ENCODE measurements around the gene LRP2BP.
"Not testable (repeated sequence)": the region's sequence is repeated elsewhere in the genome, so short reads cannot be mapped to it uniquely, and the experiment has no call there.

Gene LRP2BP

GRCh38 chr4:185395956-185396723, 416 bp upstream of the LRP2BP start:
- peak; percentile 91 to 95 for DNase-seq (ENCODE audit: low read depth in 2 of 2)

DNA sequence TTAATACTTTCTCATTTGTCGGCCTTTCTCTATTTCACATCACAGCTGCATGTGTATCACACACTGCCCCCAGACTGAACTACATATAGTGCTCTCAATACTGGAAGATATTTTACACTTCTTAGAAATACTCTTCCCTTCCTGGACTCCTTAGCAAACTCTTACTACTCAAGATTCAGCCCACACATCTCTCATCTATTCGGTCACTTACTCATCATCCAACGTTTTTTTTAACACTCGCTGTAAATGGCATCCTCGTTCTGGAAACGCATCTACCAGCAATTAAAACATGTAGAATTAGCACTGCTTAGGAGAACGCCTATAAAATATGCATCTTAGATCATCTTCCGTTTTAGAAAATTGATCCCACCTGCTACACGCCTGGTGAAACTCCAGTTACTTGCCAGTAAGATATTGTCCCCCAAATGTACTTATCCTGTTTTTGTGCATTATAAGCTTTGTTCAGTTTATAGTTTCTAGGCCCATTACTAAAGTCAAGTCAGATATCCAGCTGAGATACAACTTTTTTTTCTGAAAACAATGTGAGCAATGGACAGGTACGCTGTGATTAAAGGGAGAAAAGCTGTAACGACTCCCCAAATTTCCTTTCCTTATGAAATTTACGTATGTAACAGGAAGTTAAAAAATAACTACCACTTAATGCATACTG, 1.0 kb downstream of the LRP2BP start:
- DNase-seq (ENCODE audit: low read depth in 2 of 2), result no peak

GRCh38 chr4:185392156-185392555, 3.6 kb downstream of the LRP2BP start:
- no peak for DNase-seq (ENCODE audit: low read depth in 2 of 2)

GRCh38 chr4:185390941-185391340, 4.8 kb downstream of the LRP2BP start:
- no peak for DNase-seq (ENCODE audit: low read depth in 2 of 2)

- DNase-seq (ENCODE audit: low read depth in 2 of 2), result no peak
Observed at GRCh38 chr4:185387957-185388356, 7.8 kb downstream of the LRP2BP start.

GRCh38 chr4:185384930-185385331, 10.8 kb downstream of the LRP2BP start:
- no peak for DNase-seq (ENCODE audit: low read depth in 2 of 2)

DNA sequence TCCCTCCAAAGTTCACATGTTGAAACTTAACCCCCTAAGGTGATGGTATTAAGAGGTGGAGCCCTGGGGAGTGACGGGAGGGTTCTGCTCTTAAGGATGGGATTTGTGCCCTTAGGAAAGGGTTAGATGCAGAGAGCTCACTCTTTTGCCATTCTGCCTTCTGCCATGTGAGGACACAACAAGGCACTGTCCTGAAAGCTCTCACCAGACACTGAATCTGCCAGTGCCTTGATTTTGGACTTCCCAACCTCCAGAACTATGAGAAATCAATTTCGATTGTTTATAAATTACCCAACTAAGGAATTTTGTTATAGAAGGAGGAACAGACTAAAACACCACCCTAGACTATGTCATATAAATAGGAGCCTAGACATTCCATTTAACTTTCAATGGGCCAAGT, 11.7 kb downstream of the LRP2BP start:
- no peak for DNase-seq (ENCODE audit: low read depth in 2 of 2)

DNA sequence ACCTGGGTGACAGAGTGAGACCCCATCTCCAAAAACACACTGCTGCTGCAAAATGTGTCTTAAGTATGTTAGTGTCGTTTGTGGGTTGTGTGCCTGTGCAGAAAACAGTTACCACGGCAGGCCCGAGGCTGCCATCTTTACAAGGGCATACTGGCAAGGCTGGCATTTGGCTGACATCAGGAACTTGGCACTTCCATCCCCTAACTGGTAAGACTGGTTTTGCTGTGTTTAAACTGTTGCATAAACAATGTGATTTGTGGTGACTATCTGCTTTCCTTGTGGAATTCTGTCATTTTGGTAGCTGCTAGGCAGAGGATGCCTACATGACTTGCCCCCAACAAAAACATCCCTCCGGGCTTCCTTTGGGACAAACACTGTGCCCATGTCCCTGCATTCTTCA, 12.3 kb downstream of the LRP2BP start:
- no peak for DNase-seq (ENCODE audit: low read depth in 2 of 2)

GRCh38 chr4:185382754-185383153, 13.0 kb downstream of the LRP2BP start:
- no peak for DNase-seq (ENCODE audit: low read depth in 2 of 2)

DNA sequence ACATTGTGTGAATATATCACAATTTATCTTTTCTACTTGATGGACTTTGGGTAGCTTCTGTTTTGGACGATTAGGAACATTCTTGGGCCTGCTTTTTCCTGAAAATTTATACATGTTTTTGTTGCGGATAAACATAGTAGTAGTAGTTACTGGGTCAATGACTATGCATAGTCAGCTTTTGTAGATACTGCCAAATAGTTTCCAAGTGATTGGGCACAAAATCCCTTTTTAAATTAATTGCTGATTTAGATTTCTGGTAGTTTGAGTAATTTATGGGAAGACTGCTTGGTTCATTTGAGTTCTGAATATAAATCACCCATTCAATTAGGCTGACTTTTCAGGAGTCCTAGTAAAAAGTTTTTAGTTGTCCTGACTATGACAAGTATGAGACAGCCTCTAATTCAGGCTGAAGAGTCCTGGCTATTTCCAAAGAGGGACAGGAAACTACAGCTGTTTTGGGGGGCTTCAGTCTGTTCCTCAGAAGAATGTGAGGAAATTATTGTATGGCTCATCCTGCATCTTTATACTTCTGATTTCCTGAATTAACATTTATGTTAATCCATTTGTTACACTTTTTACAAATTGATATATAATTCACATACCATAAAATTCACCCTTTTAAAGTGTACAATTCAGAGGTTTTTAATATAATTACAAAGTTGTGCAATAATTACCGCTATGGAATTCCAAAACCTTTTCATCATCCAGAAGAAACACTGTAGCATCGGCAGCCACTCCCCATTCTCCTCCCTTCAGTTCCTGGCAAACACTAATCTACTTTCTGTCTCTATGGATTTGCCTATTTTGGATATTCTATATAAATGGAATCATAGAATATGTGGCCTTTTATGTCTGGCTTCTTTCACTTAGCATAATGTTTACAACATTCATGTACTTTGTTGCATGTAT, 14.2 kb downstream of the LRP2BP start:
- no peak for DNase-seq (ENCODE audit: low read depth in 2 of 2)

- no peak for DNase-seq (ENCODE audit: low read depth in 2 of 2)
Observed at GRCh38 chr4:185380320-185380719, 15.4 kb downstream of the LRP2BP start.

- no peak for DNase-seq (ENCODE audit: low read depth in 2 of 2)
Observed at GRCh38 chr4:185379326-185380295, 16.1 kb downstream of the LRP2BP start.

- DNase-seq (ENCODE audit: low read depth in 2 of 2), result no peak
Observed at GRCh38 chr4:185378264-185378663, 17.5 kb downstream of the LRP2BP start.

DNA sequence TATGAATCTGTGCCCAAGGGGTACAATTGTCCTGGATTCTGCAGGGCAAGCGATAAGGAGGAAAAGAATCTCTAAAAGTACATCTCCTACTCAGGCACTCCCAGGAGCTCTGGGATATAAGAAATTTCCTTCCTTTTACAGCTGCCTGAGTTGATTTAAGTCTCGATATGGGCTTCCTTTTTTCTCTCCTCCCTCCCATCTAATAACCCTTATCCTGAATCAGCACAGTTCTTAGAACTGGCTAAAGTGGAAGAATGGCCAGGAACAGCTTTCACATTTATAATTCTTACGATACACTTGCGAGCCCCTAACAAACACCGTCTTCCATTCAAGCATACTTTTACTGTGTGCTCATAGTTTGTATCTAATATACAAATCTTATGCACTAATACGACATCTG, 21.2 kb downstream of the LRP2BP start:
- no peak for DNase-seq (ENCODE audit: low read depth in 2 of 2)

DNA sequence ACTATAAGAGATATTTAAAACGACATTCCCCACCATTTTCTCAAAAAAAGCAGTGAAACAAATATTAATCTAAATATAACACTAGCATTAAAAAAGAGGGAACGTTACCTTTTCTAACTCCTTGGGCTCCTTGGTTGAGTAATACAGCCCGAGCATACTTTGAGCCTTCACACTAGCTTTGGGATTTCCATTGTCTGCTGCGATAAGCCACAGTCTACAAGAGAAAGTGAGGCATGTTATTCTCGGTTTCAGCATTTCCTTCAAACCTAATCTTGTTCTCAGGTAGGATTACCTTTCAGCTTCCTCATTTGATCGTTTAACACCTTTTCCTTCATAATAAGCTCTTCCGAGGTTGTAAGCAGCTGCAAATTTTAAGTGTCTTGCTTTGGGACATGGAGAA, 21.7 kb downstream of the LRP2BP start:
- no peak for DNase-seq (ENCODE audit: low read depth in 2 of 2)

DNA sequence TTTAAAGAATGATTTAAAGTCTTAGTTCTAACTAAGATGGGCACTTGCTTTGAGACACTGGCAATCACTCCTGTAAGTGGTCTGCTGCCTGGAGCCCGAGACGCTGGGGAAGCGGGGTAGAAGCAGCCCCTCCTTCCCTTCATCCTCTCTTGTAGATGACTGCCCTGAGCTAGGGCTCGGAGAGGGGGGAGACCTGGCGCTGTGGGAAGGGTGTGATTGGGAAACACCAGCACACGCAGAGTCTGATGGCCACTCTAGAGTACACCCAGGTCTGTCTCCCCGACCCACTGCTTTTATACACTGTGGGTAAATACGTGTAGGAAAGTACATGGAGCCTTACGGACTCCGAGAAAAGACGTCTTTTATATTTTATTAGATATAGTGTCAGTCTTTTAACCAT, 24.0 kb downstream of the LRP2BP start:
- DNase-seq (ENCODE audit: low read depth in 2 of 2), result no peak

GRCh38 chr4:185370268-185370949, 25.3 kb downstream of the LRP2BP start:
- no peak for DNase-seq (ENCODE audit: low read depth in 2 of 2)

- DNase-seq (ENCODE audit: low read depth in 2 of 2), result no peak
Observed at GRCh38 chr4:185369731-185370130, 26.0 kb downstream of the LRP2BP start.

GRCh38 chr4:185364886-185365285, 30.8 kb downstream of the LRP2BP start:
- DNase-seq (ENCODE audit: low read depth in 2 of 2), result no peak

GRCh38 chr4:185363251-185363650, 32.5 kb downstream of the LRP2BP start:
- DNase-seq (ENCODE audit: low read depth in 2 of 2), result no peak

DNA sequence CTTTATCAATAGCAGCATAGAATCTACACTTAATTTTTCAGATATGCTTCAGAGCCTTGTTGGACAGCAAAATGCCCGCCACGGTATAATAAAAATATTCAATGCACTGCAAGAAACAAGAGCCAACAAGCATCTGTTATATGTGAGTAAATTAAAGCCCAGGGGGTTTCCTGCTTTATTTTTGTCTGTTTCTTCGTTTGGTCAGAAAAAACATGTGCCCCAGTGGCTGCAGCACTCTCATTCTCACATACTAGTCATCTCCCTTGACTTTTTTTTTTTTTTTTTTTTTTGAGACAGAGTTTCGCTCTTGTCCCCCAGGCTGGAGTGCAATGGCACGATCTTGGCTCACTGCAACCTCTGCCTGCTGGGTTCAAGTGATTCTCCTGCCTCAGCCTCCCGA, 33.2 kb downstream of the LRP2BP start:
- DNase-seq (ENCODE audit: low read depth in 2 of 2), result not testable (repeated sequence)
